ENCODE measurements around the gene DNAJC18. TPM values are rescaled to one million over a fixed set of nuclear protein-coding genes. Genes with fewer than 3 reads are reported as not detected.
A peak's percentile ranks its signal among the peaks of the same experiment; 100 is the strongest.
"Not testable (repeated sequence)": the region's sequence is repeated elsewhere in the genome, so short reads cannot be mapped to it uniquely, and the experiment has no call there.

The DNAJC18 gene
- total RNA-seq, 2 donors from 2014 or later = 4.0 to 8.7 TPM

- no peaks in the 10 kb centered on the region for H3K9me3 ChIP-seq (ENCODE audit: control insufficient read depth, low read length, poor library complexity, severe bottlenecking)
- H3K36me3 Mint-ChIP-seq (ENCODE audit: low read depth) = no peaks in the 10 kb centered on the region
- H3K4me3 Mint-ChIP-seq = peak overlapping the region; percentile 93
- peak overlapping the region; percentile 87 for H3K27ac Mint-ChIP-seq
- peak; percentile 1 for ATAC-seq
- H3K27me3 Mint-ChIP-seq = no peaks in the 10 kb centered on the region
- no peak for DNase-seq
- peaks cover 33% of the 10 kb centered on the region for H3K4me1 Mint-ChIP-seq
Observed at GRCh38 chr5:139391570-139392323, 47.6 kb downstream of the DNAJC18 start.

GRCh38 chr5:139390639-139391569, 48.4 kb downstream of the DNAJC18 start:
- DNase-seq = no peak
- no peaks in the 10 kb centered on the region for H3K36me3 Mint-ChIP-seq (ENCODE audit: low read depth)
- no peak for ATAC-seq
- H3K9me3 ChIP-seq (ENCODE audit: control insufficient read depth, low read length, poor library complexity, severe bottlenecking) = no peaks in the 10 kb centered on the region
- peak overlapping the region; percentile 93 for H3K4me3 Mint-ChIP-seq
- no peaks in the 10 kb centered on the region for H3K27me3 Mint-ChIP-seq
- H3K4me1 Mint-ChIP-seq = peaks cover 33% of the 10 kb centered on the region
- H3K27ac Mint-ChIP-seq = peak overlapping the region; percentile 87

- Mint-ChIP-seq H3K27me3 (no peaks in the 10 kb centered on the region), H3K27ac (peak within 1 kb of the TSS; percentile 87), H3K4me1 (peaks cover 36% of the 10 kb centered on the region), H3K4me3 (peak within 1 kb of the TSS; percentile 67), H3K36me3 (ENCODE audit: low read depth) (no peaks in the 10 kb centered on the region)
- H3K9me3 ChIP-seq (ENCODE audit: control insufficient read depth, low read length, poor library complexity, severe bottlenecking) = no peaks in the 10 kb centered on the region
- ATAC-seq (peak; percentile 57), DNase-seq (peak in 2 of 3 donors; percentile 22 to 39)
Observed at GRCh38 chr5:139389701-139390638, 49.4 kb downstream of the DNAJC18 start, which contains the start of gene MZB1. Gene MZB1, minus strand, starts transcription at chr5:139389913. Its CDS starts 57 bp downstream, at chr5:139389856.

GRCh38 chr5:139388198-139388821, 51.0 kb downstream of the DNAJC18 start:
- peaks cover 43% of the 10 kb centered on the region for H3K4me1 Mint-ChIP-seq
- H3K27ac Mint-ChIP-seq = peak overlapping the region; percentile 37
- DNase-seq = no peak
- no peaks in the 10 kb centered on the region for H3K27me3 Mint-ChIP-seq
- H3K4me3 Mint-ChIP-seq = peak overlapping the region; percentile 21
- H3K36me3 Mint-ChIP-seq (ENCODE audit: low read depth) = no peaks in the 10 kb centered on the region
- no peaks in the 10 kb centered on the region for H3K9me3 ChIP-seq (ENCODE audit: control insufficient read depth, low read length, poor library complexity, severe bottlenecking)
- ATAC-seq = no peak

GRCh38 chr5:139387611-139388197, 51.6 kb downstream of the DNAJC18 start:
- H3K27ac Mint-ChIP-seq = peak overlapping the region; percentile 37

GRCh38 chr5:139386956-139387355, 52.4 kb downstream of the DNAJC18 start:
- peak overlapping the region; percentile 93 for H3K27ac Mint-ChIP-seq
- not testable (repeated sequence) for DNase-seq

More at GRCh38 chr5:139387611-139388197, 51.6 kb downstream of the DNAJC18 start:
- Mint-ChIP-seq H3K4me1 (peaks cover 37% of the 10 kb centered on the region), H3K27me3 (no peaks in the 10 kb centered on the region), H3K4me3 (peak overlapping the region; percentile 21), H3K36me3 (ENCODE audit: low read depth) (no peaks in the 10 kb centered on the region)
- no peak for ATAC-seq
- H3K9me3 ChIP-seq (ENCODE audit: control insufficient read depth, low read length, poor library complexity, severe bottlenecking) = no peaks in the 10 kb centered on the region
- no peak for DNase-seq

GRCh38 chr5:139386050-139386438, 53.3 kb downstream of the DNAJC18 start:
- peak overlapping the region; percentile 88 for H3K4me3 Mint-ChIP-seq
- no peaks in the 10 kb centered on the region for H3K9me3 ChIP-seq (ENCODE audit: control insufficient read depth, low read length, poor library complexity, severe bottlenecking)
- ATAC-seq (no peak), DNase-seq (no peak)
- H3K27ac Mint-ChIP-seq = peak overlapping the region; percentile 93
- H3K27me3 Mint-ChIP-seq = no peaks in the 10 kb centered on the region
- no peaks in the 10 kb centered on the region for H3K36me3 Mint-ChIP-seq (ENCODE audit: low read depth)
- H3K4me1 Mint-ChIP-seq = peaks cover 26% of the 10 kb centered on the region

More at GRCh38 chr5:139386956-139387355, 52.4 kb downstream of the DNAJC18 start:
- ATAC-seq; H3K27me3 Mint-ChIP-seq; H3K36me3 Mint-ChIP-seq (ENCODE audit: low read depth); H3K4me3 Mint-ChIP-seq; H3K9me3 ChIP-seq (ENCODE audit: control insufficient read depth, low read length, poor library complexity, severe bottlenecking): not testable (repeated sequence)
- H3K4me1 Mint-ChIP-seq = peaks cover 35% of the 10 kb centered on the region

- H3K36me3 Mint-ChIP-seq (ENCODE audit: low read depth) = no peaks in the 10 kb centered on the region
- DNase-seq (no peak), ATAC-seq (peak; percentile 40)
- H3K27me3 Mint-ChIP-seq = no peaks in the 10 kb centered on the region
- H3K4me3 Mint-ChIP-seq = peak overlapping the region; percentile 88
- H3K27ac Mint-ChIP-seq = peak overlapping the region; percentile 93
- H3K9me3 ChIP-seq (ENCODE audit: control insufficient read depth, low read length, poor library complexity, severe bottlenecking) = no peaks in the 10 kb centered on the region
- peaks cover 20% of the 10 kb centered on the region for H3K4me1 Mint-ChIP-seq
Observed at GRCh38 chr5:139385061-139386049, 54.0 kb downstream of the DNAJC18 start.

GRCh38 chr5:139384591-139385051, 54.7 kb downstream of the DNAJC18 start:
- no peak for DNase-seq
- H3K4me1 Mint-ChIP-seq = peaks cover 13% of the 10 kb centered on the region
- H3K9me3 ChIP-seq (ENCODE audit: control insufficient read depth, low read length, poor library complexity, severe bottlenecking) = no peaks in the 10 kb centered on the region
- peak overlapping the region; percentile 93 for H3K27ac Mint-ChIP-seq
- ATAC-seq = no peak
- H3K4me3 Mint-ChIP-seq = peak overlapping the region; percentile 88
- H3K27me3 Mint-ChIP-seq = no peaks in the 10 kb centered on the region
- no peaks in the 10 kb centered on the region for H3K36me3 Mint-ChIP-seq (ENCODE audit: low read depth)

- Mint-ChIP-seq H3K36me3 (ENCODE audit: low read depth) (no peaks in the 10 kb centered on the region), H3K4me3 (peak overlapping the region; percentile 88), H3K4me1 (peaks cover 10% of the 10 kb centered on the region)
Observed at GRCh38 chr5:139383993-139384590, 55.2 kb downstream of the DNAJC18 start.

More at GRCh38 chr5:139383993-139384590, 55.2 kb downstream of the DNAJC18 start:
- peak overlapping the region; percentile 93 for H3K27ac Mint-ChIP-seq
- DNase-seq (no peak), ATAC-seq (no peak)
- no peaks in the 10 kb centered on the region for H3K9me3 ChIP-seq (ENCODE audit: control insufficient read depth, low read length, poor library complexity, severe bottlenecking)
- H3K27me3 Mint-ChIP-seq = no peaks in the 10 kb centered on the region
